HepG2 (cell line): ENCODE measurements around the gene UBE3A. TPM values are rescaled to one million over a fixed set of nuclear protein-coding genes. Genes with fewer than 3 reads are reported as not detected.
A peak's percentile ranks its signal among the peaks of the same experiment; 100 is the strongest.

Experiments used
- FOXA3 ChIP-seq: IDR thresholded peaks from 2 replicates; pipeline ENCODE4 v1.6.1; 2016; ENCODE audit warnings: missing genetic modification reagents, missing compliant biosample characterization
- JUNB ChIP-seq: sonication (generic); formaldehyde crosslinking; IDR thresholded peaks from 2 replicates; pipeline ENCODE4 v1.8.0; 2022; ENCODE audit warnings: missing genetic modification reagents, mild to moderate bottlenecking, borderline replicate concordance
- KDM5A ChIP-seq: fragments of 200-600 bp; sonication (generic); IDR thresholded peaks from 2 replicates; pipeline ENCODE4 v1.7.0; 2018; ENCODE audit warnings: antibody characterized with exemption, mild to moderate bottlenecking, low read length, borderline replicate concordance
- NFYB ChIP-seq: sonication (generic); formaldehyde crosslinking; IDR thresholded peaks from 2 replicates; pipeline ENCODE4 v1.4.0; 2020; ENCODE audit warnings: missing genetic modification reagents
- STAG1 ChIP-seq: sonication (generic); formaldehyde crosslinking; IDR thresholded peaks from 2 replicates; pipeline ENCODE4 v1.4.0; 2020; ENCODE audit warnings: missing genetic modification reagents
- ZFYVE20 ChIP-seq: sonication (generic); formaldehyde crosslinking; IDR thresholded peaks from 2 replicates; pipeline ENCODE4 v1.8.0; 2023; ENCODE audit warnings: low read depth, mild to moderate bottlenecking, moderate library complexity, missing genetic modification reagents, borderline replicate concordance
- ZNF841 ChIP-seq: sonication (generic); formaldehyde crosslinking; IDR thresholded peaks from 2 replicates; pipeline ENCODE4 v1.8.1; 2023; ENCODE audit warnings: missing genetic modification reagents, borderline replicate concordance
- polyA plus RNA-seq, 8 experiments: library from polyadenylated mRNA; depleted of rRNA in 3 of 8; stranded (reverse) in 7 of 8; unstranded in 1 of 8; fragments of >200 nt; fragmentation: Illumina TruSeq in 4 of 8; extraction: Trizol in 4 of 8; gene quantifications; 2 replicates each; pipeline versions ENCODE4 v1.2.1 to v1.2.3, GENCODE V29; 2011 to 2016; ENCODE audit warnings: low read depth in 4 of 8, missing spikeins in 1 of 8, mixed read lengths in 1 of 8; ENCODE audit not compliant: insufficient read depth in 1 of 8
- total RNA-seq, 5 experiments: library from RNA; depleted of rRNA; stranded (reverse); fragments of >200 nt; fragmentation: Illumina TruSeq; extraction: Trizol; gene quantifications; 2 replicates each; pipeline ENCODE4 v1.2.3, GENCODE V29; 2016; ENCODE audit warnings: low read depth in 1 of 5
- TF ChIP-seq, protein P1 (sequence below): sonication (generic); formaldehyde crosslinking; IDR thresholded peaks from 2 replicates; pipeline ENCODE4 v1.8.1; 2023; ENCODE audit warnings: mild to moderate bottlenecking, missing genetic modification reagents
- TF ChIP-seq, protein P2 (sequence below): sonication (generic); formaldehyde crosslinking; IDR thresholded peaks from 2 replicates; pipeline ENCODE4 v1.5.0; 2020; ENCODE audit warnings: missing genetic modification reagents
- TF ChIP-seq, protein P3 (sequence below): sonication (generic); formaldehyde crosslinking; IDR thresholded peaks from 2 replicates; pipeline ENCODE4 v1.5.0; 2020; ENCODE audit warnings: missing genetic modification reagents, mild to moderate bottlenecking, borderline replicate concordance
- TF ChIP-seq, protein P4 (sequence below), 2 experiments: sonication (generic) in 1 of 2; formaldehyde crosslinking in 1 of 2; IDR thresholded peaks; 2 replicates each; pipeline versions ENCODE4 v1.4.0 to v1.6.1; 2016 to 2020; ENCODE audit warnings: borderline replicate concordance in 1 of 2, low read depth in 1 of 2, mild to moderate bottlenecking in 1 of 2, missing genetic modification reagents in 1 of 2
- TF ChIP-seq, protein P5 (sequence below): sonication (generic); formaldehyde crosslinking; IDR thresholded peaks from 2 replicates; pipeline ENCODE4 v1.5.1; 2020; ENCODE audit warnings: mild to moderate bottlenecking, missing genetic modification reagents, borderline replicate concordance

The UBE3A gene
- total and polyA plus RNA-seq, 2 of the 13 experiments (the other 11 are each of a cell fraction or from before 2014, with no cell fraction given): 17.3 to 80.5 TPM

DNA sequence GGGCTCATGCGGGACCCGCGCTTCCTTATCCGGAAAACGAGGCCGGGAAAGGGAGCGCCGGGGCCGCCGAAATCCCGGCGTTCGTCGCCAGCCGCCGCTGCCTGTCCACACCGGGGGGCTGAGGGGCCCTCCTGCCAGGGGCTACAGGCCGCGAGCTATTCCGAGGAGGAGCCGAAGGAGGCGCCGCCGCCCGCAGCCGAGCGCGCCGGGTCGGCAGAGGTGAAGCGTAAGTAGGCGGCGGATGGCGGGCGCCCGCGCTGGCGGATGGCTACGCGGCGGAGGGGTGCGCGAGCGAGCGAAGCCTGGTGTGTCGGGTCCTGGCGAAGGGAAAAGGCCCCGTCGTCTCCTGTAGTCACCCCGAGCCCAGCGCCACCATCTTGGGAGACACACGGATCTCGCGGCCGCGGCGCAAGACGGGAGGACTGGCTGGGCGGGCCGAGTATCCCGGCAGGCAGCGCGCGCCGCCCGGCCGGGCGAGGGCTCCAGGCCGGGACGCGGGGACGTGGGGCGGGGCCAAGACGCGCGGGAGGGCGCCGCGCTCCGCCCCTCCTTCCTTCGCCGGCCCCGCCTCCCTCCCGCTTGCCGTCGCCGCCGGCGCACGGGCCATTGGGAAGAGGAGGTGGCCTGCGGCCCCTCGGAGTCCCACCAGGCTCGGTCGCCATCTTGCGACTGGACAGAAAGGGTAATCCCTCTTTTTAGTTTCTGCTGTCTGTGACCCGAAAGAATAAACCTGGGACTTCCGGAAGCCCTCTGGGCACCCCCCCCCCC lies at the start of gene UBE3A (continued):
- TF ChIP-seq, protein P1, sequence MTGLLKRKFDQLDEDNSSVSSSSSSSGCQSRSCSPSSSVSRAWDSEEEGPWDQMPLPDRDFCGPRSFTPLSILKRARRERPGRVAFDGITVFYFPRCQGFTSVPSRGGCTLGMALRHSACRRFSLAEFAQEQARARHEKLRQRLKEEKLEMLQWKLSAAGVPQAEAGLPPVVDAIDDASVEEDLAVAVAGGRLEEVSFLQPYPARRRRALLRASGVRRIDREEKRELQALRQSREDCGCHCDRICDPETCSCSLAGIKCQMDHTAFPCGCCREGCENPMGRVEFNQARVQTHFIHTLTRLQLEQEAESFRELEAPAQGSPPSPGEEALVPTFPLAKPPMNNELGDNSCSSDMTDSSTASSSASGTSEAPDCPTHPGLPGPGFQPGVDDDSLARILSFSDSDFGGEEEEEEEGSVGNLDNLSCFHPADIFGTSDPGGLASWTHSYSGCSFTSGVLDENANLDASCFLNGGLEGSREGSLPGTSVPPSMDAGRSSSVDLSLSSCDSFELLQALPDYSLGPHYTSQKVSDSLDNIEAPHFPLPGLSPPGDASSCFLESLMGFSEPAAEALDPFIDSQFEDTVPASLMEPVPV (CRISPR knock-in tag): no peak
- TF ChIP-seq FOXA3 (CRISPR knock-in tag): no peak
- TF ChIP-seq JUNB (CRISPR knock-in tag): no peak
- peak; percentile 20; the same call in 1 of the 2 replicates for TF ChIP-seq ZFYVE20
- TF ChIP-seq, protein P2, sequence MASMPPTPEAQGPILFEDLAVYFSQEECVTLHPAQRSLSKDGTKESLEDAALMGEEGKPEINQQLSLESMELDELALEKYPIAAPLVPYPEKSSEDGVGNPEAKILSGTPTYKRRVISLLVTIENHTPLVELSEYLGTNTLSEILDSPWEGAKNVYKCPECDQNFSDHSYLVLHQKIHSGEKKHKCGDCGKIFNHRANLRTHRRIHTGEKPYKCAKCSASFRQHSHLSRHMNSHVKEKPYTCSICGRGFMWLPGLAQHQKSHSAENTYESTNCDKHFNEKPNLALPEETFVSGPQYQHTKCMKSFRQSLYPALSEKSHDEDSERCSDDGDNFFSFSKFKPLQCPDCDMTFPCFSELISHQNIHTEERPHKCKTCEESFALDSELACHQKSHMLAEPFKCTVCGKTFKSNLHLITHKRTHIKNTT (CRISPR knock-in tag): no peak
- TF ChIP-seq KDM5A: 0 out of 2 replicates have a peak, but pooled peaks have one; percentile 48
- TF ChIP-seq STAG1 (CRISPR knock-in tag): 0 out of 2 replicates have a peak, but pooled peaks have one; percentile 19
- no peak for TF ChIP-seq NFYB (CRISPR knock-in tag)
- TF ChIP-seq, protein P3, sequence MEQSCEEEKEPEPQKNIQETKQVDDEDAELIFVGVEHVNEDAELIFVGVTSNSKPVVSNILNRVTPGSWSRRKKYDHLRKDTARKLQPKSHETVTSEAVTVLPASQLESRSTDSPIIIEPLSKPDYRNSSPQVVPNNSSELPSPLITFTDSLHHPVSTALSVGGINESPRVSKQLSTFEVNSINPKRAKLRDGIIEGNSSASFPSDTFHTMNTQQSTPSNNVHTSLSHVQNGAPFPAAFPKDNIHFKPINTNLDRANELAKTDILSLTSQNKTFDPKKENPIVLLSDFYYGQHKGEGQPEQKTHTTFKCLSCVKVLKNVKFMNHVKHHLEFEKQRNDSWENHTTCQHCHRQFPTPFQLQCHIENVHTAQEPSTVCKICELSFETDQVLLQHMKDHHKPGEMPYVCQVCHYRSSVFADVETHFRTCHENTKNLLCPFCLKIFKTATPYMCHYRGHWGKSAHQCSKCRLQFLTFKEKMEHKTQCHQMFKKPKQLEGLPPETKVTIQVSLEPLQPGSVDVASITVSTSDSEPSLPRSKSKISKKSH (CRISPR knock-in tag): no peak; the same call in 1 of the 2 replicates
- TF ChIP-seq ZNF841: no peak
- TF ChIP-seq, protein P4, sequence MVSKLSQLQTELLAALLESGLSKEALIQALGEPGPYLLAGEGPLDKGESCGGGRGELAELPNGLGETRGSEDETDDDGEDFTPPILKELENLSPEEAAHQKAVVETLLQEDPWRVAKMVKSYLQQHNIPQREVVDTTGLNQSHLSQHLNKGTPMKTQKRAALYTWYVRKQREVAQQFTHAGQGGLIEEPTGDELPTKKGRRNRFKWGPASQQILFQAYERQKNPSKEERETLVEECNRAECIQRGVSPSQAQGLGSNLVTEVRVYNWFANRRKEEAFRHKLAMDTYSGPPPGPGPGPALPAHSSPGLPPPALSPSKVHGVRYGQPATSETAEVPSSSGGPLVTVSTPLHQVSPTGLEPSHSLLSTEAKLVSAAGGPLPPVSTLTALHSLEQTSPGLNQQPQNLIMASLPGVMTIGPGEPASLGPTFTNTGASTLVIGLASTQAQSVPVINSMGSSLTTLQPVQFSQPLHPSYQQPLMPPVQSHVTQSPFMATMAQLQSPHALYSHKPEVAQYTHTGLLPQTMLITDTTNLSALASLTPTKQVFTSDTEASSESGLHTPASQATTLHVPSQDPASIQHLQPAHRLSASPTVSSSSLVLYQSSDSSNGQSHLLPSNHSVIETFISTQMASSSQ (IDR thresholded peaks at IDR 0.05; ENCODE audit: low read depth): no peak
- TF ChIP-seq, protein P4 (CRISPR knock-in tag; IDR thresholded peaks at IDR 0.05; ENCODE audit: borderline replicate concordance): no peak
- TF ChIP-seq, protein P5, sequence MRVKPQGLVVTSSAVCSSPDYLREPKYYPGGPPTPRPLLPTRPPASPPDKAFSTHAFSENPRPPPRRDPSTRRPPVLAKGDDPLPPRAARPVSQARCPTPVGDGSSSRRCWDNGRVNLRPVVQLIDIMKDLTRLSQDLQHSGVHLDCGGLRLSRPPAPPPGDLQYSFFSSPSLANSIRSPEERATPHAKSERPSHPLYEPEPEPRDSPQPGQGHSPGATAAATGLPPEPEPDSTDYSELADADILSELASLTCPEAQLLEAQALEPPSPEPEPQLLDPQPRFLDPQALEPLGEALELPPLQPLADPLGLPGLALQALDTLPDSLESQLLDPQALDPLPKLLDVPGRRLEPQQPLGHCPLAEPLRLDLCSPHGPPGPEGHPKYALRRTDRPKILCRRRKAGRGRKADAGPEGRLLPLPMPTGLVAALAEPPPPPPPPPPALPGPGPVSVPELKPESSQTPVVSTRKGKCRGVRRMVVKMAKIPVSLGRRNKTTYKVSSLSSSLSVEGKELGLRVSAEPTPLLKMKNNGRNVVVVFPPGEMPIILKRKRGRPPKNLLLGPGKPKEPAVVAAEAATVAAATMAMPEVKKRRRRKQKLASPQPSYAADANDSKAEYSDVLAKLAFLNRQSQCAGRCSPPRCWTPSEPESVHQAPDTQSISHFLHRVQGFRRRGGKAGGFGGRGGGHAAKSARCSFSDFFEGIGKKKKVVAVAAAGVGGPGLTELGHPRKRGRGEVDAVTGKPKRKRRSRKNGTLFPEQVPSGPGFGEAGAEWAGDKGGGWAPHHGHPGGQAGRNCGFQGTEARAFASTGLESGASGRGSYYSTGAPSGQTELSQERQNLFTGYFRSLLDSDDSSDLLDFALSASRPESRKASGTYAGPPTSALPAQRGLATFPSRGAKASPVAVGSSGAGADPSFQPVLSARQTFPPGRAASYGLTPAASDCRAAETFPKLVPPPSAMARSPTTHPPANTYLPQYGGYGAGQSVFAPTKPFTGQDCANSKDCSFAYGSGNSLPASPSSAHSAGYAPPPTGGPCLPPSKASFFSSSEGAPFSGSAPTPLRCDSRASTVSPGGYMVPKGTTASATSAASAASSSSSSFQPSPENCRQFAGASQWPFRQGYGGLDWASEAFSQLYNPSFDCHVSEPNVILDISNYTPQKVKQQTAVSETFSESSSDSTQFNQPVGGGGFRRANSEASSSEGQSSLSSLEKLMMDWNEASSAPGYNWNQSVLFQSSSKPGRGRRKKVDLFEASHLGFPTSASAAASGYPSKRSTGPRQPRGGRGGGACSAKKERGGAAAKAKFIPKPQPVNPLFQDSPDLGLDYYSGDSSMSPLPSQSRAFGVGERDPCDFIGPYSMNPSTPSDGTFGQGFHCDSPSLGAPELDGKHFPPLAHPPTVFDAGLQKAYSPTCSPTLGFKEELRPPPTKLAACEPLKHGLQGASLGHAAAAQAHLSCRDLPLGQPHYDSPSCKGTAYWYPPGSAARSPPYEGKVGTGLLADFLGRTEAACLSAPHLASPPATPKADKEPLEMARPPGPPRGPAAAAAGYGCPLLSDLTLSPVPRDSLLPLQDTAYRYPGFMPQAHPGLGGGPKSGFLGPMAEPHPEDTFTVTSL: no peak
